H9 (cell line): Measurements from ENCODE around the gene ZNF627. TPM values are rescaled to one million over a fixed set of nuclear protein-coding genes. Genes with fewer than 3 reads are reported as not detected.

ENCODE experiments used
- DNase-seq: peaks from one replicate; pipeline ENCODE4 v3.0.0-alpha.2; 2017
- H2AFZ ChIP-seq: one replicate; pipeline ENCODE4 v1.6.1; 2013; ENCODE audit warnings: mild to moderate bottlenecking, low read length, control low read depth, moderate library complexity
- H2AK5ac ChIP-seq: 2 replicates; pipeline ENCODE4 v1.6.1; 2013; ENCODE audit warnings: low read length, control low read depth, mixed read lengths; ENCODE audit not compliant: insufficient read length
- H2BK120ac ChIP-seq: one replicate; pipeline ENCODE4 v1.6.1; 2013; ENCODE audit warnings: low read depth, mild to moderate bottlenecking, low read length, control low read depth, inconsistent platforms; ENCODE audit not compliant: poor library complexity, severe bottlenecking
- H2BK12ac ChIP-seq: 2 replicates; pipeline ENCODE4 v1.6.1; 2013; ENCODE audit warnings: low read length, control low read depth, mixed read lengths, low read depth; ENCODE audit not compliant: insufficient read length
- H2BK15ac ChIP-seq: 2 replicates; pipeline ENCODE4 v1.6.1; 2013; ENCODE audit warnings: low read depth, low read length, control low read depth
- H2BK20ac ChIP-seq: one replicate; pipeline ENCODE4 v1.6.1; 2013; ENCODE audit warnings: low read depth, mild to moderate bottlenecking, low read length, control low read depth, inconsistent platforms; ENCODE audit not compliant: poor library complexity, severe bottlenecking
- H2BK5ac ChIP-seq: 2 replicates; pipeline ENCODE4 v1.6.1; 2013; ENCODE audit warnings: low read length, control low read depth, mixed read lengths; ENCODE audit not compliant: insufficient read length
- H3K14ac ChIP-seq: 2 replicates; pipeline ENCODE4 v1.6.1; 2013; ENCODE audit warnings: low read length, control low read depth; ENCODE audit not compliant: insufficient read depth
- H3K18ac ChIP-seq: 2 replicates; pipeline ENCODE4 v1.6.1; 2013; ENCODE audit warnings: low read depth, mild to moderate bottlenecking, mixed read lengths, low read length, control low read depth; ENCODE audit not compliant: insufficient read length
- H3K23ac ChIP-seq: 2 replicates; pipeline ENCODE4 v1.6.1; 2013; ENCODE audit warnings: low read length, control low read depth, mixed read lengths, low read depth; ENCODE audit not compliant: insufficient read length
- H3K23me2 ChIP-seq: 2 replicates; pipeline ENCODE4 v1.6.1; 2013; ENCODE audit warnings: low read depth, mild to moderate bottlenecking, mixed read lengths, low read length, control low read depth; ENCODE audit not compliant: insufficient read length, poor library complexity, severe bottlenecking
- H3K27ac ChIP-seq: 2 replicates; pipeline ENCODE4 v1.5.1; 2013; ENCODE audit warnings: low read length, control low read depth, mixed read lengths, low read depth; ENCODE audit not compliant: insufficient read length
- H3K27me3 ChIP-seq: 2 replicates; pipeline ENCODE4 v1.6.1; 2013; ENCODE audit warnings: low read length, control low read depth, inconsistent platforms; ENCODE audit not compliant: insufficient read depth
- H3K4ac ChIP-seq: 2 replicates; pipeline ENCODE4 v1.6.1; 2013; ENCODE audit warnings: low read depth, mild to moderate bottlenecking, control low read depth, inconsistent platforms, low read length, moderate library complexity
- H3K4me1 ChIP-seq: 2 replicates; pipeline ENCODE4 v1.6.1; 2013; ENCODE audit warnings: low read length, control low read depth, inconsistent platforms; ENCODE audit not compliant: insufficient read depth
- H3K4me2 ChIP-seq: 2 replicates; pipeline ENCODE4 v1.6.1; 2013; ENCODE audit warnings: low read length, control low read depth, mixed read lengths; ENCODE audit not compliant: insufficient read length, insufficient read depth
- H3K56ac ChIP-seq: 2 replicates; pipeline ENCODE4 v1.6.1; 2013; ENCODE audit warnings: low read depth, mild to moderate bottlenecking, mixed read lengths, low read length, control low read depth; ENCODE audit not compliant: insufficient read length
- H3K79me1 ChIP-seq: 2 replicates; pipeline ENCODE4 v1.6.1; 2013; ENCODE audit warnings: low read depth, mild to moderate bottlenecking, moderate library complexity, low read length, control low read depth, inconsistent platforms; ENCODE audit not compliant: insufficient read depth, poor library complexity, severe bottlenecking
- H3K79me2 ChIP-seq: 2 replicates; pipeline ENCODE4 v1.6.1; 2013; ENCODE audit warnings: low read length, control low read depth, inconsistent platforms; ENCODE audit not compliant: insufficient read depth
- H3K9ac ChIP-seq: 2 replicates; pipeline ENCODE4 v1.6.1; 2013; ENCODE audit warnings: low read length, control low read depth, mixed read lengths; ENCODE audit not compliant: insufficient read length; ENCODE audit errors: extremely low read depth
- H3K9me3 ChIP-seq: one replicate; pipeline ENCODE4 v1.6.1; 2013; ENCODE audit warnings: low read depth, low read length, inconsistent platforms; ENCODE audit not compliant: control insufficient read depth
- H3T11ph ChIP-seq: one replicate; pipeline ENCODE4 v1.6.1; 2013; ENCODE audit warnings: mild to moderate bottlenecking, low read length, control low read depth, inconsistent platforms
- H4K20me1 ChIP-seq: one replicate; pipeline ENCODE4 v1.6.1; 2013; ENCODE audit not compliant: control insufficient read depth, insufficient read length, insufficient read depth
- H4K5ac ChIP-seq: 2 replicates; pipeline ENCODE4 v1.6.1; 2013; ENCODE audit warnings: low read depth, mild to moderate bottlenecking, mixed read lengths, low read length, control low read depth; ENCODE audit not compliant: insufficient read length
- H4K8ac ChIP-seq: replicated peaks from 2 replicates; pipeline ENCODE4 v1.6.1; 2013; ENCODE audit warnings: low read length, control low read depth, mixed read lengths, low read depth; ENCODE audit not compliant: insufficient read length
- H4K91ac ChIP-seq: 2 replicates; pipeline ENCODE4 v1.6.1; 2013; ENCODE audit warnings: low read depth, mild to moderate bottlenecking, moderate library complexity, mixed read lengths, low read length, control low read depth; ENCODE audit not compliant: insufficient read length
- H3K27ac Mint-ChIP-seq, 3 experiments: 2 replicates in 2 of 3; 3 replicates in 1 of 3; pipeline ENCODE4 v1.8.0; 2020 to 2021; ENCODE audit warnings: mixed read lengths in 3 of 3, mild to moderate bottlenecking in 1 of 3, moderate library complexity in 1 of 3
- H3K27me3 Mint-ChIP-seq: 2 replicates; pipeline ENCODE4 v1.8.0; 2021; ENCODE audit warnings: low read depth, mild to moderate bottlenecking, moderate library complexity, mixed read lengths
- H3K36me3 Mint-ChIP-seq, 3 experiments: 2 replicates in 2 of 3; 3 replicates in 1 of 3; pipeline ENCODE4 v1.8.0; 2020 to 2021; ENCODE audit warnings: low read depth in 3 of 3, mixed read lengths in 3 of 3; ENCODE audit not compliant: insufficient read depth in 1 of 3
- H3K4me1 Mint-ChIP-seq, 2 experiments: 2 replicates each; pipeline ENCODE4 v1.8.0; 2020; ENCODE audit warnings: mixed read lengths in 2 of 2
- H3K4me3 Mint-ChIP-seq, 2 experiments: 2 replicates in 1 of 2; 3 replicates in 1 of 2; pipeline ENCODE4 v1.8.0; 2020 to 2021; ENCODE audit warnings: mild to moderate bottlenecking in 2 of 2, mixed read lengths in 2 of 2, moderate library complexity in 1 of 2
- H3K9me3 Mint-ChIP-seq, 2 experiments: 2 replicates in 1 of 2; 3 replicates in 1 of 2; pipeline ENCODE4 v1.8.0; 2020; ENCODE audit warnings: mild to moderate bottlenecking in 2 of 2, mixed read lengths in 2 of 2, moderate library complexity in 1 of 2
- WGBS: extraction: QIAGEN DNeasy Blood & Tissue Kit; methylation state at CpG from one replicate; pipeline ENCODE4 v1.1.7; 2013; ENCODE audit warnings: missing lambda C conversion rate, low lambda C conversion rate, mixed read lengths; ENCODE audit not compliant: insufficient read length; ENCODE audit errors: extremely low coverage; 5-methylcytosine and 5-hydroxymethylcytosine counted together
- total RNA-seq: library from RNA; stranded (reverse); gene quantifications from 2 replicates; pipeline ENCODE4 v1.2.1, GENCODE V29; 2021
- TF ChIP-seq, protein P1 (sequence below): fragments of 200-600 bp; sonication (generic); conservative IDR thresholded peaks from 3 replicates; pipeline ENCODE4 v1.8.0; 2021; ENCODE audit warnings: antibody characterized with exemption, mild to moderate bottlenecking

The ZNF627 gene
- total RNA-seq, 1 experiment from 2014 or later: 12.8 TPM

GRCh38 chr19:11586331-11586730 is 11.0 kb upstream of the ZNF627 start:
- Histone ChIP-seq H3K18ac (no peak overlapping the region), H2BK15ac (no peak overlapping the region), H2BK20ac (no peak overlapping the region), H3T11ph (no peak overlapping the region), H3K27me3 (no peaks in the 10 kb centered on the region), H2BK120ac (no peak overlapping the region), H2AFZ (no peak overlapping the region), H3K14ac (no peak overlapping the region; the same call in 1 of the 2 replicates), H4K20me1 (no peaks in the 10 kb centered on the region), H3K56ac (no peak overlapping the region), H2AK5ac (no peak overlapping the region), H3K4me1 (no peaks in the 10 kb centered on the region), H3K4ac (no peak overlapping the region), H3K79me2 (no peaks in the 10 kb centered on the region), H2BK12ac (no peak overlapping the region), H3K79me1 (no peaks in the 10 kb centered on the region), H4K5ac (no peak overlapping the region), H3K27ac (no peak overlapping the region), H3K9me3 (no peaks in the 10 kb centered on the region), H3K23me2 (no peaks in the 10 kb centered on the region), H3K23ac (no peak overlapping the region), H2BK5ac (no peak overlapping the region), H3K9ac (no peak overlapping the region), H4K8ac (no peak overlapping the region), H4K91ac (no peak overlapping the region), H3K4me2 (no peak overlapping the region)
- TF ChIP-seq, protein P1, sequence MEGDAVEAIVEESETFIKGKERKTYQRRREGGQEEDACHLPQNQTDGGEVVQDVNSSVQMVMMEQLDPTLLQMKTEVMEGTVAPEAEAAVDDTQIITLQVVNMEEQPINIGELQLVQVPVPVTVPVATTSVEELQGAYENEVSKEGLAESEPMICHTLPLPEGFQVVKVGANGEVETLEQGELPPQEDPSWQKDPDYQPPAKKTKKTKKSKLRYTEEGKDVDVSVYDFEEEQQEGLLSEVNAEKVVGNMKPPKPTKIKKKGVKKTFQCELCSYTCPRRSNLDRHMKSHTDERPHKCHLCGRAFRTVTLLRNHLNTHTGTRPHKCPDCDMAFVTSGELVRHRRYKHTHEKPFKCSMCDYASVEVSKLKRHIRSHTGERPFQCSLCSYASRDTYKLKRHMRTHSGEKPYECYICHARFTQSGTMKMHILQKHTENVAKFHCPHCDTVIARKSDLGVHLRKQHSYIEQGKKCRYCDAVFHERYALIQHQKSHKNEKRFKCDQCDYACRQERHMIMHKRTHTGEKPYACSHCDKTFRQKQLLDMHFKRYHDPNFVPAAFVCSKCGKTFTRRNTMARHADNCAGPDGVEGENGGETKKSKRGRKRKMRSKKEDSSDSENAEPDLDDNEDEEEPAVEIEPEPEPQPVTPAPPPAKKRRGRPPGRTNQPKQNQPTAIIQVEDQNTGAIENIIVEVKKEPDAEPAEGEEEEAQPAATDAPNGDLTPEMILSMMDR: no peak
- peaks cover 2% of the 10 kb centered on the region in 2 experiments; a peak in 1 of 4 replicates for H3K4me1 Mint-ChIP-seq
- no CpG with 5 or more reads among the region's 6 CpGs for WGBS
- H3K36me3 Mint-ChIP-seq: no peaks in the 10 kb centered on the region
- H3K4me3 Mint-ChIP-seq: no peak overlapping the region
- no peak overlapping the region for H3K27ac Mint-ChIP-seq
- H3K9me3 Mint-ChIP-seq: no peaks in the 10 kb centered on the region; a peak in 1 of 5 replicates
- DNase-seq: no peak
- H3K27me3 Mint-ChIP-seq: peaks cover 4% of the 10 kb centered on the region
